Naive thymus-derived CD4-positive, alpha-beta T cell (primary cell): ENCODE data around the gene GJC2. TPM values are rescaled to one million over a fixed set of nuclear protein-coding genes. Genes with fewer than 3 reads are reported as not detected.

Experiments
- ATAC-seq: fragments of 150-1000 bp; cut with Tn5 transposase; 2 replicates; pipeline ENCODE4 v1.10.0; 2021; ENCODE audit warnings: mild to moderate bottlenecking, moderate library complexity
- CTCF ChIA-PET: fragments of 350-600 bp; sonication (Branson Sonifier 250); formaldehyde crosslinking; loops from one replicate; lab custom pipeline; 2021; ENCODE audit warnings: antibody characterized with exemption; lab: Charles Lee
- POLR2A ChIA-PET: fragments of 350-600 bp; sonication (Branson Sonifier 250); formaldehyde crosslinking; loops from one replicate; lab custom pipeline; 2021; ENCODE audit warnings: antibody characterized with exemption, inconsistent platforms; lab: Charles Lee
- DNase-seq, 9 donors: peaks; one replicate each; pipeline versions ENCODE4 v3.0.0 to v3.0.0-alpha.2; 2020 to 2022; ENCODE audit warnings: mixed read lengths in 1 of 9
- H3K27ac ChIP-seq: one replicate; pipeline ENCODE4 v1.7.0; 2013; ENCODE audit warnings: mild to moderate bottlenecking, low read depth, low read length, moderate library complexity
- H3K27me3 ChIP-seq, 2 donors: one replicate each; pipeline ENCODE4 v1.7.0; 2013; ENCODE audit warnings: low read length in 2 of 2, mild to moderate bottlenecking in 2 of 2, moderate library complexity in 2 of 2; ENCODE audit not compliant: control insufficient read depth in 2 of 2, insufficient read depth in 2 of 2
- H3K36me3 ChIP-seq, 3 experiments: 1 replicate in 2 of 3; 2 replicates in 1 of 3; pipeline ENCODE4 v1.7.0; 2013; ENCODE audit warnings: low read length in 3 of 3, mild to moderate bottlenecking in 3 of 3, moderate library complexity in 1 of 3; ENCODE audit not compliant: insufficient read depth in 3 of 3, control insufficient read depth in 2 of 3
- H3K4me1 ChIP-seq, 2 donors: one replicate each; pipeline ENCODE4 v1.7.0; 2013; ENCODE audit warnings: low read length in 2 of 2, mild to moderate bottlenecking in 2 of 2, moderate library complexity in 1 of 2; ENCODE audit not compliant: control insufficient read depth in 2 of 2, insufficient read depth in 2 of 2
- H3K4me3 ChIP-seq: 2 replicates; pipeline ENCODE4 v1.7.0; 2013; ENCODE audit warnings: mild to moderate bottlenecking, low read length
- H3K9me3 ChIP-seq, 3 experiments: 1 replicate in 2 of 3; 2 replicates in 1 of 3; pipeline ENCODE4 v1.7.0; 2013; ENCODE audit warnings: low read length in 3 of 3; ENCODE audit not compliant: control insufficient read depth in 2 of 3
- H3K27ac Mint-ChIP-seq, 9 donors: one replicate each; pipeline ENCODE4 v1.8.0; 2020 to 2022; ENCODE audit warnings: mixed read lengths in 9 of 9, mild to moderate bottlenecking in 8 of 9, moderate library complexity in 5 of 9, inconsistent platforms in 2 of 9
- H3K27me3 Mint-ChIP-seq, 5 donors: one replicate each; pipeline ENCODE4 v1.8.0; 2021 to 2022; ENCODE audit warnings: mixed read lengths in 5 of 5, mild to moderate bottlenecking in 1 of 5
- H3K36me3 Mint-ChIP-seq, 5 donors: one replicate each; pipeline ENCODE4 v1.8.0; 2020 to 2022; ENCODE audit warnings: mixed read lengths in 5 of 5, mild to moderate bottlenecking in 3 of 5, inconsistent platforms in 1 of 5
- H3K4me1 Mint-ChIP-seq, 7 donors: one replicate each; pipeline ENCODE4 v1.8.0; 2020 to 2022; ENCODE audit warnings: mixed read lengths in 7 of 7, mild to moderate bottlenecking in 3 of 7, inconsistent platforms in 1 of 7
- H3K4me3 Mint-ChIP-seq, 10 donors: one replicate each; pipeline ENCODE4 v1.8.0; 2020 to 2022; ENCODE audit warnings: mild to moderate bottlenecking in 10 of 10, mixed read lengths in 10 of 10, moderate library complexity in 6 of 10, inconsistent platforms in 2 of 10
- H3K9me3 Mint-ChIP-seq, 11 donors: one replicate each; pipeline ENCODE4 v1.8.0; 2020 to 2022; ENCODE audit warnings: mixed read lengths in 11 of 11, mild to moderate bottlenecking in 4 of 11, inconsistent platforms in 1 of 11, moderate library complexity in 1 of 11
- intact Hi-C, 2 donors: fragments of 100-400 bp; cut with micrococcal nuclease; formaldehyde crosslinking; loops; one replicate each; pipeline ENCODE4 v1.15.1; 2023
- polyA plus RNA-seq, 2 donors: library from polyadenylated mRNA; unstranded; fragments of 300-500 nt; fragmentation: Illumina TruSeq; gene quantifications; one replicate each; pipeline ENCODE4 v1.2.3, GENCODE V29; 2021
- total RNA-seq, 6 experiments: library from RNA in 5 of 6; stranded (reverse) in 5 of 6; gene quantifications; 1 replicate in 5 of 6; 2 replicates in 1 of 6; pipeline ENCODE4 v1.2.3 and lab custom pipeline; 2021 to 2026

Gene GJC2
- total and polyA plus RNA-seq, 7 experiments from 2014 or later: 0.70 to 3.3 (median 0.94) TPM; not detected in 2

DNA sequence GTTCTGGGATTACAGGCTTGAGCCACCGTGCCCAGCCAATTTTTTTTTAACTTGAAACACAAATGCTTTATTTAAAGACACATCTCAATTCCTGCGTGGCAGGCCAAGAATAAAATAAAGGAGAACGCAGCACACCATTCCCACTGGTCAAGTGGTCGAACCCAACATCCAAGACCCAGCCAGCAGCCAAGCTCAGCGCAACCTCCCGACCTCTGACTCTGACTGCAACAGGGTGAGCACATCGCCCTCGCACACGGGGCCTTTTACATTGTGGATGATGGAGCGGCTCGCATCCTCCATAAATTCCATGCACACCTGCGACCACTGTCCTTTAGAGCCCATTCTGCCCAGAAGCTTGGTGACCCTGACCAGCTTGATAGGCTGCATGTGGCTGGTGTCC lies 15.1 kb upstream of the GJC2 start:
- Mint-ChIP-seq H3K27me3 (peaks cover 0 to 51% (median 0%) of the 10 kb centered on the region in 5 donors), H3K36me3 (no peaks in the 10 kb centered on the region), H3K27ac (no peak overlapping the region), H3K4me1 (peaks cover 0 to 15% (median 7%) of the 10 kb centered on the region in 7 donors), H3K9me3 (peaks cover 0 to 2% (median 0%) of the 10 kb centered on the region in 11 donors), H3K4me3 (no peak overlapping the region)
- intact Hi-C loops: loop anchor here in 1 of 2 donors (5.0 kb wide), 1 partner anchor 368 kb away; no protein-coding TSS in a partner anchor
- ChIA-PET CTCF (interaction anchor here (0.7 to 1.2 kb wide), 2 partner anchors 32 to 38 kb away, joined by 3 read pairs; no protein-coding TSS in a partner anchor), POLR2A (interaction anchor here (6.7 kb wide), 1 partner anchor 30 kb away, joined by 109 read pairs; the partner anchor contains the start of gene IBA57)
- H3K4me3 ChIP-seq: no peak overlapping the region
- no peaks in the 10 kb centered on the region for H3K27me3 ChIP-seq
- H3K27ac ChIP-seq: no peak overlapping the region
- H3K9me3 ChIP-seq: no peaks in the 10 kb centered on the region
- no peak for ATAC-seq
- DNase-seq: peak in 1 of 9 donors; percentile 14
- peaks cover 0 to 22% of the 10 kb centered on the region in 2 donors for H3K4me1 ChIP-seq
- H3K36me3 ChIP-seq: no peaks in the 10 kb centered on the region

- H3K27ac Mint-ChIP-seq: peak overlapping the region in 2 of 9 donors; percentile 11 to 52
- peaks cover 0 to 8% (median 0%) of the 10 kb centered on the region in 5 donors for H3K36me3 Mint-ChIP-seq
- no peak overlapping the region for H3K4me3 ChIP-seq
- ChIA-PET POLR2A (interaction anchor here (6.7 kb wide), 1 partner anchor 28 kb away, joined by 109 read pairs; the partner anchor contains the start of gene IBA57), CTCF (interaction anchor here (1.2 to 1.3 kb wide), 3 partner anchors 18 to 363 kb away, joined by 3 read pairs; no protein-coding TSS in a partner anchor)
- ATAC-seq (no peak), DNase-seq (no peak)
- H3K27me3 ChIP-seq: no peaks in the 10 kb centered on the region
- peaks cover 13 to 29% of the 10 kb centered on the region in 2 donors for H3K4me1 ChIP-seq
- H3K9me3 ChIP-seq: no peaks in the 10 kb centered on the region
- H3K4me1 Mint-ChIP-seq: peaks cover 3 to 20% (median 12%) of the 10 kb centered on the region in 7 donors
- H3K4me3 Mint-ChIP-seq: no peak overlapping the region
- H3K36me3 ChIP-seq: peaks cover 0 to 10% (median 0%) of the 10 kb centered on the region in 3 experiments
- no peak overlapping the region for H3K27ac ChIP-seq
- intact Hi-C loops: no loop called here
- H3K27me3 Mint-ChIP-seq: peaks cover 0 to 45% (median 0%) of the 10 kb centered on the region in 5 donors
- peaks cover 0 to 7% (median 0%) of the 10 kb centered on the region in 11 donors for H3K9me3 Mint-ChIP-seq
Measured at GRCh38 chr1:228136901-228137300, 12.8 kb upstream of the GJC2 start.

- Histone ChIP-seq H3K4me3 (peak overlapping the region; percentile 88), H3K36me3 (peaks cover 0 to 12% (median 0%) of the 10 kb centered on the region in 3 experiments), H3K9me3 (no peaks in the 10 kb centered on the region), H3K27me3 (no peaks in the 10 kb centered on the region), H3K27ac (peak overlapping the region; percentile 99), H3K4me1 (peaks cover 37 to 49% of the 10 kb centered on the region in 2 donors)
- ChIA-PET POLR2A (interaction anchor here (1.4 to 6.7 kb wide), 3 partner anchors 25 to 57 kb away, joined by 7 to 109 read pairs (median 8); partner anchors contain the start of genes ARF1, IBA57 and MRPL55), CTCF (interaction anchor here (1.4 kb wide), 1 partner anchor 26 kb away, joined by 9 read pairs; the partner anchor contains the start of gene IBA57)
- Mint-ChIP-seq H3K4me1 (peaks cover 23 to 43% (median 34%) of the 10 kb centered on the region in 7 donors), H3K27me3 (peaks cover 0 to 30% (median 0%) of the 10 kb centered on the region in 5 donors), H3K36me3 (peaks cover 0 to 11% (median 0%) of the 10 kb centered on the region in 5 donors), H3K9me3 (peaks cover 0 to 7% (median 0%) of the 10 kb centered on the region in 11 donors), H3K27ac (peak overlapping the region; percentile 83 to 100 (median 99)), H3K4me3 (peak overlapping the region; percentile 87 to 99 (median 95))
- intact Hi-C loops: loop anchor here (1.0 to 2.0 kb wide), 2 partner anchors 8 to 267 kb away; partner anchors contain the start of gene TRIM11 (in 1 of the 2)
- no peak for DNase-seq
- ATAC-seq: no peak
Measured at GRCh38 chr1:228139406-228139930, 10.3 kb upstream of the GJC2 start.

DNA sequence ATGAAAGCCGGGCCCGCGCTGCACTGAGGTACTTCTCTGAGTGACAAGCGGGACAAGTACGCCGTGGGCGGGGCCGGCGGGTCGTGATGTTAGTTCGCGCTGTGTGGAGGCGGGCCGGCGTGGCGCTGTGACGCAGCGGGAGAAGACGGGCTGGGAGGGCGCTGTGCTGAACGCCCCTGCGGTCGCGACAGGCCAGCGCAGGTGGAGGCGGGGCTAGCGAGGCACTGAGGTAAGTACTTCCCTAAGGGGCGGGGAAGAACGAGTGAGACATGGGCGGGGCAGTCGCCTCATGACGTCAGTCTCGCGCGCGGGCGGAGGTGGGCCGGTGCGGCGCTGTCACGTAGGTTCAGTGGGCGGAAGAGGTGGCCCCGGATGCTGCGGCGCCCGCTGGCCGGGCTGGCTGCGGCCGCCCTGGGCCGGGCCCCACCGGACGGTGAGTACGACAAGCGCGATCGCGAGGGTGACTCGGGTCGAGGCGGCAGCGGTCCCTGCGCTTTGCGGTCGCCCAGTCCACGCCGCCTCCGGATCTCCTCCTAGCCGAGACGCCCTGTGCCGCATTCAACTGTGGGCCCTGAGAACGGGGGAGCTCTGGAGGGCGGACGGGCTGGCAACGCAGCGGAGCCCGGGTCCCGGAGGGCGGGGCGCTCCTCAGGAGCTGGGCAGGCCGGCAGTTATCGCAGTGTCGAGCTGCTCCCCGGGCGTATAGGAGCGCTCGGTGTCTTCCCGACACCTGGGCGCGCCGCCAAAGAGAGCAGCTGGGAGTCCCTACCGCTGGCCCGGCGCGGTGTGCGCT lies 9.6 kb upstream of the GJC2 start, which contains the start of gene GUK1:
TSS of gene GUK1 (plus strand) at position 349 of the 793 bp plus-strand sequence. CDS start at position 373, 24 bp downstream.
- intact Hi-C loops: loop anchor here (1.0 to 10.0 kb wide), 17 partner anchors 9 to 1733 kb away; partner anchors contain the start of genes ARF1 (in 2 of the 2), C1orf35 (in 2 of the 2), IBA57 (in 2 of the 2) and MRPL55 (in 2 of the 2)
- ChIA-PET POLR2A (interaction anchor here (1.0 to 6.7 kb wide), 6 partner anchors 9 to 266 kb away, joined by 3 to 109 read pairs (median 6); partner anchors contain the start of genes ARF1, GJC2, IBA57 and MRPL55), CTCF (interaction anchor here (1.0 to 1.4 kb wide), 3 partner anchors 24 to 28 kb away, joined by 3 to 9 read pairs (median 4); partner anchors contain the start of gene IBA57)
- Histone ChIP-seq H3K4me3 (peak within 1 kb of the TSS; percentile 88), H3K4me1 (peaks cover 42 to 49% of the 10 kb centered on the region in 2 donors), H3K27me3 (no peaks in the 10 kb centered on the region), H3K9me3 (no peaks in the 10 kb centered on the region), H3K27ac (peak within 1 kb of the TSS; percentile 99), H3K36me3 (peaks cover 0 to 15% (median 0%) of the 10 kb centered on the region in 3 experiments)
- peaks cover 0 to 5% (median 0%) of the 10 kb centered on the region in 11 donors for H3K9me3 Mint-ChIP-seq
- H3K4me1 Mint-ChIP-seq: peaks cover 23 to 48% (median 34%) of the 10 kb centered on the region in 7 donors
- DNase-seq (peak; percentile 98 to 100 (median 100)), ATAC-seq (peak; percentile 93)
- peak within 1 kb of the TSS; percentile 87 to 99 (median 95) for H3K4me3 Mint-ChIP-seq
- H3K36me3 Mint-ChIP-seq: peaks cover 0 to 11% (median 0%) of the 10 kb centered on the region in 5 donors
- H3K27me3 Mint-ChIP-seq: peaks cover 0 to 24% (median 0%) of the 10 kb centered on the region in 5 donors
- peak within 1 kb of the TSS; percentile 83 to 100 (median 99) for H3K27ac Mint-ChIP-seq

GRCh38 chr1:228140724-228141225 lies 9.0 kb upstream of the GJC2 start:
- no peak for DNase-seq
- Mint-ChIP-seq H3K4me1 (peaks cover 23 to 48% (median 34%) of the 10 kb centered on the region in 7 donors), H3K9me3 (peaks cover 0 to 5% (median 0%) of the 10 kb centered on the region in 11 donors), H3K4me3 (peak overlapping the region; percentile 87 to 99 (median 95)), H3K27me3 (peaks cover 0 to 19% (median 0%) of the 10 kb centered on the region in 5 donors), H3K27ac (peak overlapping the region; percentile 56 to 100 (median 99)), H3K36me3 (peaks cover 0 to 11% (median 0%) of the 10 kb centered on the region in 5 donors)
- Histone ChIP-seq H3K4me1 (peaks cover 45 to 51% of the 10 kb centered on the region in 2 donors), H3K36me3 (peaks cover 0 to 22% (median 0%) of the 10 kb centered on the region in 3 experiments), H3K27me3 (no peaks in the 10 kb centered on the region), H3K27ac (peak overlapping the region; percentile 98), H3K9me3 (no peaks in the 10 kb centered on the region), H3K4me3 (peak overlapping the region; percentile 87)
- CTCF ChIA-PET: interaction anchor here (1.0 to 1.4 kb wide), 3 partner anchors 23 to 28 kb away, joined by 3 to 9 read pairs (median 4); partner anchors contain the start of gene IBA57
- intact Hi-C loops: loop anchor here (1.0 to 10.0 kb wide), 16 partner anchors 9 to 1733 kb away; partner anchors contain the start of genes ARF1 (in 2 of the 2), C1orf35 (in 2 of the 2), IBA57 (in 2 of the 2) and MRPL55 (in 2 of the 2)
- POLR2A ChIA-PET: interaction anchor here (1.0 to 6.7 kb wide), 6 partner anchors 8 to 266 kb away, joined by 3 to 109 read pairs (median 6); partner anchors contain the start of genes ARF1, GJC2, IBA57 and MRPL55
- ATAC-seq: no peak
